Ishikawa (cell line): ENCODE results near the gene TRIM67.

Source experiments
- CEBPB ChIP-seq: IDR thresholded peaks from 2 replicates; pipeline ENCODE4 v1.6.1; 2012
- CREB1 ChIP-seq: IDR thresholded peaks from 2 replicates; pipeline ENCODE4 v1.6.1; 2012; ENCODE audit warnings: low read depth
- EGR1 ChIP-seq: IDR thresholded peaks from 2 replicates; pipeline ENCODE4 v1.6.1; 2012
- EP300 ChIP-seq: IDR thresholded peaks from 2 replicates; pipeline ENCODE4 v1.6.1; 2012; ENCODE audit warnings: borderline replicate concordance
- FOXM1 ChIP-seq: IDR thresholded peaks from 2 replicates; pipeline ENCODE4 v1.6.1; 2012; ENCODE audit warnings: low read depth, borderline replicate concordance
- MAX ChIP-seq: IDR thresholded peaks from 2 replicates; pipeline ENCODE4 v1.6.1; 2012
- NFIC ChIP-seq: IDR thresholded peaks from 2 replicates; pipeline ENCODE4 v1.6.1; 2012
- RAD21 ChIP-seq: IDR thresholded peaks from 2 replicates; pipeline ENCODE4 v1.6.1; 2012; ENCODE audit warnings: low read depth
- REST ChIP-seq: IDR thresholded peaks from 2 replicates; pipeline ENCODE4 v1.6.1; 2012; ENCODE audit warnings: low read depth, mild to moderate bottlenecking
- TAF1 ChIP-seq: IDR thresholded peaks from 2 replicates; pipeline ENCODE4 v1.6.1; 2012; ENCODE audit warnings: low read depth, mild to moderate bottlenecking
- TCF12 ChIP-seq: IDR thresholded peaks from 2 replicates; pipeline ENCODE4 v1.6.1; 2012; ENCODE audit warnings: low read depth
- TEAD4 ChIP-seq: IDR thresholded peaks from 2 replicates; pipeline ENCODE4 v1.6.1; 2012
- USF1 ChIP-seq: IDR thresholded peaks from 2 replicates; pipeline ENCODE4 v1.6.1; 2012
- YY1 ChIP-seq: IDR thresholded peaks from 2 replicates; pipeline ENCODE4 v1.6.1; 2012; ENCODE audit warnings: low read depth
- ZBTB7A ChIP-seq: IDR thresholded peaks from 2 replicates; pipeline ENCODE4 v1.6.1; 2012; ENCODE audit warnings: low read depth

The TRIM67 gene

GRCh38 chr1:231183639-231184590 is 22.1 kb downstream of the TRIM67 start:
- TF ChIP-seq USF1, result no peak
- TF ChIP-seq NFIC, result 0 out of 2 replicates have a peak, but pooled peaks have one; percentile 21
- no peak for TF ChIP-seq FOXM1

GRCh38 chr1:231184891-231185290 is 23.0 kb downstream of the TRIM67 start:
- no peak for TF ChIP-seq NFIC

- no peak for TF ChIP-seq NFIC
- no peak for TF ChIP-seq EP300
- no peak for TF ChIP-seq YY1
- TF ChIP-seq TAF1, result no peak
- TF ChIP-seq USF1, result no peak
- TF ChIP-seq TCF12, result no peak
These were observed 23.5 kb downstream of the TRIM67 start for GRCh38 chr1:231185391-231185790.

GRCh38 chr1:231186356-231187115 is 24.7 kb downstream of the TRIM67 start:
- no peak for TF ChIP-seq USF1
- no peak for TF ChIP-seq TAF1
- no peak for TF ChIP-seq MAX
- TF ChIP-seq FOXM1, result no peak
- no peak for TF ChIP-seq EP300
- no peak for TF ChIP-seq CREB1

- TF ChIP-seq CREB1 (no peak), RAD21 (no peak), TEAD4 (no peak), EGR1 (no peak), NFIC (no peak), REST (no peak), MAX (no peak), EP300 (no peak), YY1 (no peak), TCF12 (no peak), CEBPB (no peak), FOXM1 (no peak), TAF1 (no peak), ZBTB7A (no peak), USF1 (no peak)
These were observed 25.7 kb downstream of the TRIM67 start for GRCh38 chr1:231187571-231187970.

- TF ChIP-seq RAD21 (no peak), EP300 (no peak), YY1 (no peak), MAX (no peak), REST (no peak), CEBPB (no peak), EGR1 (no peak), TAF1 (no peak), USF1 (no peak), TEAD4 (no peak), NFIC (no peak), FOXM1 (no peak), ZBTB7A (no peak), TCF12 (no peak), CREB1 (no peak)
These were observed 26.2 kb downstream of the TRIM67 start for GRCh38 chr1:231188072-231188471.
